ENCODE measurements around the gene MYOCD.
A peak's percentile ranks its signal among the peaks of the same experiment; 100 is the strongest.

MYOCD gene

DNA sequence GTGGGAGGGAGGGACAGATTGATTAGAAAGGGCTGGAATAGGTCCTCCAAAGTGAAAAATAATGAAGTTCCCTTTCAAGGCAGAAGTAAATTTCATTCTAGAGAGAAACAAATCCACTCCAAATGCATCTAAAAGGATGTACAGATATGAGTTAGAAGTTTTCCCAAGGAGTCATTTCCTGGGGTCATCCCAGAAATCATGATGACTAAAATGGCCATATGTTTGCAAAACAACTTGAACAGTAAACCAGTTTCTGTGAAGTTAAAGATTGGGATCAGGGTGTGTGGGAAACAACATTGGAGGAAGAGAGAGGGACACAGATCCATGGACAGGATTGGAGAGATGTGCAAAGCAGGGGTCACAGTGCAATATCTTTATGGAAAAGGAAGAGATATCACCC is 91.1 kb downstream of the MYOCD start:
- no peak for DNase-seq (ENCODE audit: low read depth, low spot score)

DNA sequence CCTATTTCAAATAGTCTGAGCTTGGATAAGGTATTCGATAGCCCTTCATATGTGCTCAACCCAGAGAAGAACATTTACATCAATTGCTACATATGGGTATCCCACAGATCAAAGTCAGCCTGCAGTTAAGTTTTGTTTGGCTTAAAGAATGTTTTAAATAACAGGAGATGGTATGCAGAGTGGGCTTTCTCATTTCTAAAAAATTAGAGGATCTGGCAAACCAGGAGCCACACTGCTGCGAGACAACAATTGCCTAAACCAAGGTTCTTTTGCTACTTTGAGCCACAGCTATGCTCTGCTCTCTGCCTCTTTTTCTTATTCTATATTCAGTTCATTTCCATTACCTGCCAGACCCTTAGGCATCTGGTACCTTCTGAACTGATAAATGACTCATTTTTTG is 93.4 kb downstream of the MYOCD start:
- DNase-seq (ENCODE audit: low read depth, low spot score) = no peak

DNA sequence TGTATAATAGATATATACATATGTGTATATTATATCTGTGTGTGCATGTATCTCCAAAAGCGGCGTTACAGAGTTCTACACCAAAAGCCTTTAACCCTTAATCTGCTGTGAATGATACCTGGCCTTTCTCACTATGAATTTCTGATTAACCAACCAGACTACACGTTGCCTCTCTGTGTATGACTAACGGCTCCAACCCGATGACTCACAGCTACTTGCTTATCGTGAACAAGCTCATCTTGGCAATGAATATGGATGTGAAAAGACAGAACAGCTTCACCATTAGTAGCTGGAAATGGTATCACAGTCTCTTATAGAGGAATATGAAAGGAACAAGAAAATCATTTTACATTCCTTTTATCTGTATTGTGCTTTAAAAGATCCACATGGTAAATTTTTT is 99.9 kb downstream of the MYOCD start:
- peak; percentile 17 for DNase-seq (ENCODE audit: low read depth, low spot score)

DNA sequence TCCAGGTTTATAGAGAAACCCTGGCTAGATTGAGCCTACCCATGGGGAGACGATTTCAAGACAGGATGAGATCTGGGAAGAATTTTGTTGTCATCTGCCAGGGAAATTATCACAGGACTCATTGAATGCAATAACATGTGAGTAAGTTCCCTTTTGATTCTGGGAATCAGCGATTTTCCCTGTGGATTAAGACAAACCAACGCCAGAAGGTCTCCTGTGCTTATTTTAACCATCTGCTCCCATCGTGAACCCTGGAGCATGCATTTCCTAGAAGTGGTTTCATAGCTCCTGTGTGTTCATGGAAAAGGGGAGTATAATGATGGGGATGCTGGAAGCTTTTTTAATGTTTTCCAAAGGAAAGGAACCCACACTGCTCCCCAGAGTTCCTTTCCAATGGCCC is 102.6 kb downstream of the MYOCD start:
- no peak for DNase-seq (ENCODE audit: low read depth, low spot score)

DNA sequence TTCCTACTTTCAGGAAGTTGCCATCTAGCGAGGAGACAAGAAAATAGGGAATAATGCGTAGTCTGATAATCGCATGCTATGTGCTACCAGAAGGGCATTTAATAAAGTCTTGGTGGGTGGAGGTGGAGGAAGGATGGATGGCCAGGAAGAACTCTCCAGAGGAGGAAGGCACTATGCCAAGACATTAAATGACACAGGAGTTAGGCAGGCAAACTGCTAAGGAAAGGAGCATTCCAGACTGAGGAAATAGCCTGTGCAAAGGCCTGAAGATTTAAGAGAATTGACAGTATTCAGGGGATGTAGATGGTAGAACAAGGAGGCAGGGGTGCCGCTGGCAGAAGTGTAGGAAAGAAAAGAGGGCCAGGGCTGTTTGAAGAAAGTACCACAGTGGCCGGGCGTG is 104.3 kb downstream of the MYOCD start:
- DNase-seq (ENCODE audit: low read depth, low spot score) = no peak

DNA sequence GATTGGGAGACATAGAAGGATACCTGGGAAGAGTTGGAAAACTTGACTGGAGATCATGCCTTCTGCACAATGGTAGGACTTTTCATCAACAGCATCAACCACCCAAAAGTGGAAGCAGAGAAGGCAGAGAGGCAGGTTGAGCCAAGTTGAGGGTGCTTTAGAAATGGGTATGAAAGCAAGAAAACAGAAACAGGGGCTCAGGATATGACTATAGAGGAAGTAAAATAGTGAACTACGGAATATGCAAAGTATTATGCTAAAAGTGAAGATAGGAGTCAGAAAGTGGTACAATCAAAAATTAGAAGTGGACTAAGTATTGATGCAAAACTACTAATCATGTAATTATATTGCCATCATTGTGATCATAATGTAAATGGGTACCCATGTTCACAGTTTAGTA is 107.5 kb downstream of the MYOCD start:
- no peak for DNase-seq (ENCODE audit: low read depth, low spot score)

DNA sequence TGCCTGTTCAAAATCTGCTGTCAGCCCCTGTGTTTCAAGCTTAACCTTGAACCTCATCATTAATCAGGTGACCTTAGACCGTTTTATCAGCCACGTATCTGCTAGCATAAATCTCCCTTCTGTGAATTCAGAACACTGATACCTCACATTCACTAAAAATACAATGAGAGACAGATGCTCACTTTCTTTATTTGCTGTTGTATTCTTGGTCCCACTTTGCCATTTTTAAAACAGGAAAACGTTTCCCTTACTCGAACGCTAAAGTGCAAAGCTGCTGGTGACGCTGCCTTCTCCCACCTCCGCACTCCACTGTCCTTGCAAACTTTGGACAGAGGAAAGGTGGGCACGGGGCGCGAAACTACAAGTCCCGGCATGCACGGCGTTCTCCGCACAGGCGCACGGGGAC is 123.4 kb downstream of the MYOCD start:
- no peak for DNase-seq (ENCODE audit: low read depth, low spot score)

DNA sequence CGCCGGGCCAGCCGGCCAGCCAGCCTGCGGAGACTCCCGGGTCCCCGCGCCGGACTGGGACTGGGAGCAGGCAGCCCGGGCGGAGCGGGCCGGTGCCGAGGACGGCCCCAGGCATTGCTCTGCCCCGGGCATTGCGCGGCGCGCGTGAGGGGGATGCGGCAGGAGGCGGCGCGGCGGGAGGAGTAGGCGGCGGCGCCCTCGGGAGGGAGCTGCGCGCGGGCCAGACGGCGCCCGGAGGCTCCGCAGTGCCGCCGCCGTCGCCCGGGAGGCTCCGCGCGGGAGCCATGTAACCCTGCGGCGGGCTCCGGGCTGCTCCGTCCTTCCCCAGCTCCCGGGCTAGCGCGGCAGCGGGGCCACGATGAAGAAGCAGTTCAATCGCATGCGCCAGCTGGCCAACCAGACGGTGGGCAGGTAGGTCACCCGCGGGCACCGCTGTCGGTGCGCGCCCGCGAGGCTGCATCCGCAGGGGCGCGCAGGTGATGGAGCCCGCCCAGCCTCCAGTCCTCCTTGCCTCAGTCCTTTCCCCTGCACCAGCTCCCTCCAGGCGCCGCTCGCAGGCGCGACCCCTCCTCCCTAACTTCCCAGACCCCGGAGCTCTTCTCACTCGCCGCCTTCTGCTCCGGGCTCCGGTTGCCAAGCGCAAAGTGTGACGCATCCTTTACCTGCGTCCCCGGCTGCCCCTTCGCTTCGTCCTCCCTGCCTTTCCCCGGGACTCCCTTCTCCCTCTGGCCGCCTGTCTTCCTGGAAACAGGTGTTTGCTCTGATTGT is 124.0 kb downstream of the MYOCD start, which contains the start of gene ARHGAP44:
Gene ARHGAP44 (plus strand): TSS at position 18 of the 768 bp plus-strand sequence. CDS start 341 bp downstream, at position 359.
- peak; percentile 6 for DNase-seq (ENCODE audit: low read depth, low spot score)

DNA sequence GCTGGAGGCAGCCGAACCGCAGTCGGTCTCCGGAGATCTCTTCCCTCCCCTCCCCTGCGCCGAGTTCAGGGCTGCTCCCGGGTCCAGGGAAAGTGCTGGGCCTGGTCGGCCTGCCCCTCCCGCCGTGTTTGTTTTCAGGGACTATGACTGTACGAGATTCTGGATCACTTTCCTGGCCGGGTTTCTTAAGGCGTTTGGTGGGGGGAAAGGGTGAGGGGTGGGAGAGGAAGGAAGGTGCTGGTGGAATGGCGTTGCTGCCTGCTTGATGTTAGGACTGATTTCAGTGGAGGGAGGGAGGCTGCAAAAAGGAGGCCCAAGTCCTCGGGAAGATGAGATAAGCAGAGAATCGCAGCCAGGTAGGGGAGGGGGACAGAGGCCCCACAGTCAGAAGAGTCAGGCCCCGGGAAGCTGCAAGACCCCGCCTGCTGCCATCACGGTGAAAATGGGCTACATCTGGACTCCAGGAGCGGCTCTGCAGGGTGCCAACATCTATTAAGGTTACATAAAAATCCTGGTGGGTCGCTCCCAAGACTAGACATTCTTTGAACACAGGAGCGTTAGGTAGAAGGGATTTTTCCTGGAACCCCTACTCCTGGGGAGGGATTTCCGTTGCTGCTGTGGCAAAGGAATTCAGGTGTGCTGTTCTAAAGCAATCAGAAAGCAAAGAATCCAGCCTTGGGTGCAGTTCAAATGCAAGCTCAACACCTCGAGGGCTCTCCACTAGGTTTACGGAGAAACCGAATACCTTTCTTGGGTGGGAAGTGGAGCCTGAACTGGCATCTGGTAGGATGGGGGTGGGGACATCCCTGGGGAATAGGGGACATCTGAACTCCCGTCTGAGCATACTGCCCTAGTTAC is 124.8 kb downstream of the MYOCD start:
- DNase-seq (ENCODE audit: low read depth, low spot score) = no peak

DNA sequence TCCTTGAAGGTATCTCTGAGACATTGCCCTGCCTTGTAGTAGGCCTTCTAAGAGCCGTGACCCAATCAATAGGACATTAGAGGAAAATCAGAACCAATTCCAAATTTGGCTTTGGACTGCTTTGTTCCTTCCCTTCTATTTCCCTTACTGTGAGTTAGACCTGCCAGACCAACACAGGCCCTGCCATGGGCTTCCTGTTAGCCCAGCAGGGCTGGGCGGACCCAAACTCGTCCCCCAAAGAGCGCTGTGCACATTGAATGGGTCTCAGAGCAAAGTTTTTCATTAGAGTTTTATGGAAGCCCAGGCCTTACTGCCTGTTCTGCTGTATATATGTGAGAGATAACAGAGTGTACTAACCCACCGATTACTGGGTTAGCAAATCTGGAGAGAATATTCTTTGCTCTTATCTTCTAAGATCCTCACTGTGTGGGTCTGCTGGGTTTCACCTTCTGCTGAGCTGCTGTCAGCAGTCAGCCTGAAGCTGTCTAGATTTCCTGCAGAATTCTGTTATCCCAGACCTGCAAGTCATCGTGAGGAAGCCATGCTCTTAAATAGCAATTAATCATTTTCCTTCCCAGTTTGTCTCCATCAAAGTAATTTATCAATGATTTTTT is 129.3 kb downstream of the MYOCD start:
- DNase-seq (ENCODE audit: low read depth, low spot score) = no peak

DNA sequence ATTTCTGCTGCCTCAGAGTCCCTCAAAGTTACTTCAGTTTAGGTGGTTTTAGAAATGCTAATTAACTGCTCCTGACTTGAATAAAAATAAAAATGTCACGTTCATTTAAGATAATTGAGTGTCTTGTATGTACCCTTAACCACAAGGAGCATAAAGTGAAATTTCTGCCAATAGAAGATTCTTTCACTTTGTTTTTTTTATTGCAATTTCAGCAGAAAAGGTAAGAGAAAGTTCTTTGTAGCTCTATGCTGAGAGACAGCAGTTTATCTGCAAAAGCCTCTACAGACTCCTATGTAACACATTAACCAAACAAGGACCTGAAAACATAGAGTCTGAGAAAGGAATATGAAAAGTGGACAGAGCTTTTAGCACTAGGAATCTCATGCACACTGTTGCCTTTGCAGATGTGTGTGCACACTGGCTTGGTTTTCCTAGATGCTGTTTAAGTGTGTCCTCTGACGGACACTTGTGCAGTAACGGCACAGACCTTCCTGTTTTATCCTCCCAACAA is 135.2 kb downstream of the MYOCD start:
- DNase-seq (ENCODE audit: low read depth, low spot score) = no peak

DNA sequence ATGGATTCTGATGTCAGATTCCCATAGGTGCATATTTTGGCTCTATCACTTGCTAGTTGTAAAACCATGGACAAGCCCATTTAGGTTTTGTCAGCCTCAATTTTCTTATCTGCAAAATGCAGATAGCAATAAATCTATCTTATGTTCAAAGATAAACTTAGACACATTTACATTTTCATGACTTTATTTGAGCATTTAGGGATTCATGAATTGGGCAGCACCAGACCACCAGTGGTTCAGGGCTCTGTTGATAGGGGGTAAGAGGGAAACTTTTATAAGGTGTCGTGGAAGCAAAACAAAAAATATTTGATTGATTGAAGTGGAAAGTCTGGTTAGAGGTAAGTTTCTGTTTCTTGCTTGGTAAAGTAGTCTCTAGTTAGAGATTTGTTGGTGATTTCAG is 140.9 kb downstream of the MYOCD start:
- DNase-seq (ENCODE audit: low read depth, low spot score) = no peak

DNA sequence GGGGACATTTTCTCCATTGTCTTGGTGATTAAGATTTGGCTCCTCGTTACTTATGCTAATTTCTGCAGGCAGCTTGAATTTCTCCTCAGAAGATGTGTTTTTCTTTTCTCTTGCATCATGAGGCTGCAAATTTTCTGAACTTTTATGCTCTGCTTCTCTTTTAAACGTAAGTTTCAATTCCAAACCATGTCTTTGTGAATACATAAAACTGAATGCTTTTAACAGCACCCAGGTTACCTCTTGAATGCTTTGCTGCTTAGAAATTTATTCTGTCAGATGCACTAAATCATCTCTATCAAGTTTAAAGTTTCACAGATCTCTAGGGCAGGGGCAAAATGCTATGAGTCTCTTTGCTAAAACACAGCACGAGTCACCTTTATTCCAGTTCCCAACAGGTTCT is 143.0 kb downstream of the MYOCD start:
- no peak for DNase-seq (ENCODE audit: low read depth, low spot score)

DNA sequence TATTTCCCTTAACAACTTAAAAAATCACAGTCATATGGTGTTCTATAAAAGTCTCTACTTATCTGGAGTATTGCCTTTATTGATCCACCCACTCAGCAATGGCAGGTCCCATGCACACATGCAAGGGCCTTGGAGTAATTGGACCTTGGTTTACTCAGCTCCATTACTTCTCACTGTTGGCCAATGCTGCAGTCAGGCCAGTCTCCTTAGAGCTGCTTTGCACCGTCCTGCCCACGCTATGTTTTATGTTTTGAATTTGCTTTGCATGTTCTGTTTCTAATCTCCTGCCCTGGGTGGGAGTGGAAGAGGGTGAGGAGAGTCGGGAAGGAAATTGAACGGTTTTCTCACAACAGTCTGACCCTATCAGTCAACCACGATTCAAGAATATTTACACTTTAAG is 147.2 kb downstream of the MYOCD start:
- DNase-seq (ENCODE audit: low read depth, low spot score) = no peak

DNA sequence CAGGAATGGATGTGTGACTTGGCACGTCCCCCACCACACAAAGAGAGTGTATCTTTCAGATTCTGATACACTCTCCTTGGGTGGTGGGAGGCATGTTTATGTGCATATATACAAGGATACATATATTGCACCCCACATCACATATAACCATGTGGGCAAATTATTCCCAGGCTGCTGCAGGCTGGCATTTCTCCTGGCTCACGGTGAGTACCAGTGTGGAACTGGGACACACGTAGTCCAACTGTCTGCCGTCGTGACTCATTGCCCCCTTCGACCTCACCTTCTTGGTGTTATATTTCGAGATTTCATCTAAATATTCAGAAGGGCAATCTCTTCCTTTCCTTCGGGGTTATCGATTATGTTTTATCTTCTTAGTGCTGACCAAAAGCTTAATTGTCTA is 148.0 kb downstream of the MYOCD start:
- no peak for DNase-seq (ENCODE audit: low read depth, low spot score)

DNA sequence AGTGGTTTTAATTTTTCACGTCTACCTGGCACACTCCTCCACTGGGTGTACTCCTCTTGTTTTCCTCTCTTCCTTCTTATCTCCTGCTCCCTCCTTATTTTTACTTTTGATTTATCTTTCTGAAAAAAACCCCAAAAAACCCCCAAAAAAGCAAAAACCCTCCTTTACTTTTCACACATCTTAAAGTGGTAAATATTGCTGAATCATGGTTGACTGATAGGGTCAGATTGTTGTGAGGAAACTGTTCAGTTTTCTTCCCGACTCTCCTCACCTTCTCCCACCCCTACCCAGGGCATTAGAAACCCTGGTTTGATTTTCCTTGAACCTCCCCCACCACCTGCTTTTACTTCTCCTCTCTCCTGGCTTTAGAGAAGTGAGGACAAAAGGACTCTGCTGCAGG is 149.0 kb downstream of the MYOCD start:
- no peak for DNase-seq (ENCODE audit: low read depth, low spot score)

DNA sequence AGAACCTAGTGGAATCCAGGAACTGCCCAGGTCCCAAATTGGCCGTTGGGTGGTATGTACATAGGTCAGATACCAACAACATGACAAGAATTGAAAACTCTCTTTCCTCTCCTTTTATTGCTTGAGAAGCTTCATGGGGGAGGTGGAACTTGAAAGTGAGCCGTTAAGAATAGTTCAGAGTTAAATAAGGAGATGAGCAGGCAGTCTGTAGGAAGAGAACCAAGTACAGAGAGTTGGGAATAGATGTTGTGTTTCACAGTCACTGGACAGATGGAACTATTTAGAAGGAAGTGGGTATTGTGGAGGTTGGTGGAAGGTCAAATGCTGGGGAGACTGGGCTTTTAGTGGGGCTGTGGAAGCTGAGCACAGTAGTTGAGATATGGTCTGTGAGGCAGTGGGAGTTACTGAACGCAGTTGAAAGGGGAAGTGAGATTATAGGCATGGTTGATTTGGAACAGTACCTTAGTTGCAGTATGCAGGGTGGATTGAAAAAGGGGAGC is 150.0 kb downstream of the MYOCD start:
- DNase-seq (ENCODE audit: low read depth, low spot score) = no peak

Data from smooth muscle cell of the brain vasculature (primary cell).